Gastrocnemius medialis (tissue), 4 donors: Measurements from ENCODE around the gene HOXA3. TPM values are rescaled to one million over a fixed set of nuclear protein-coding genes. Genes with fewer than 3 reads are reported as not detected.

Experiments
- ATAC-seq, 2 donors: fragments of 150-250 bp; one replicate each; pipeline ENCODE4 v1.9.1; 2016
- DNase-seq, 2 donors: peaks; one replicate each; pipeline ENCODE4 v3.0.0-alpha.2; 2019
- H3K27ac ChIP-seq, 4 donors: fragments of 200-600 bp; sonication (generic); 1 replicate in 1 of 4; 2 replicates in 3 of 4; pipeline ENCODE4 v1.5.1; 2016 to 2018; ENCODE audit warnings: mild to moderate bottlenecking in 2 of 4, moderate library complexity in 1 of 4
- H3K27me3 ChIP-seq, 3 donors: fragments of 200-600 bp; sonication (generic) in 2 of 3; 1 replicate in 1 of 3; 2 replicates in 2 of 3; pipeline versions ENCODE4 v1.5.1 to v1.6.0; 2016 to 2019; ENCODE audit warnings: mild to moderate bottlenecking in 1 of 3, moderate library complexity in 1 of 3
- H3K36me3 ChIP-seq, 2 donors: fragments of 200-600 bp; sonication (generic) in 1 of 2; one replicate each; pipeline ENCODE4 v1.5.1; 2017 to 2018
- H3K4me1 ChIP-seq, 2 donors: fragments of 200-600 bp; sonication (generic) in 1 of 2; one replicate each; pipeline ENCODE4 v1.5.1; 2016 to 2017; ENCODE audit warnings: mild to moderate bottlenecking in 2 of 2
- H3K4me3 ChIP-seq, 4 donors: fragments of 200-600 bp; sonication (generic) in 3 of 4; 1 replicate in 1 of 4; 2 replicates in 3 of 4; pipeline ENCODE4 v1.5.1; 2016 to 2019; ENCODE audit warnings: mild to moderate bottlenecking in 2 of 4
- H3K9me3 ChIP-seq, 3 donors: fragments of 200-600 bp; sonication (generic) in 2 of 3; 1 replicate in 1 of 3; 2 replicates in 2 of 3; pipeline ENCODE4 v1.5.1; 2016 to 2019
- POLR2A ChIP-seq, 2 donors: fragments of 450-650 bp; IDR thresholded peaks; one replicate each; pipeline ENCODE4 v1.6.1; 2017; ENCODE audit warnings: antibody characterized with exemption in 2 of 2, mild to moderate bottlenecking in 2 of 2, moderate library complexity in 2 of 2
- in situ Hi-C, 4 donors: fragments of 200-750 bp; cut with MboI; loops; one replicate each; pipeline versions ENCODE4 v1.15.0 to v1.8.0; 2017; ENCODE audit warnings: low sequenced_read_pairs in 4 of 4
- intact Hi-C: fragments of 100-400 bp; cut with DNase I; formaldehyde crosslinking; loops from one replicate; pipeline ENCODE4 v1.15.1; 2023; ENCODE audit warnings: low total_unique reads
- total RNA-seq, 4 donors: library from RNA; depleted of rRNA; stranded (reverse); fragments of >200 nt; gene quantifications; one replicate each; pipeline versions ENCODE4 v1.1.0 to v1.2.3, GENCODE V29; 2016
- TF ChIP-seq, protein P1 (sequence below), 5 experiments: fragments of 450-650 bp in 3 of 5; fragments of 200-600 bp in 2 of 5; sonication (generic) in 2 of 5; IDR thresholded peaks in 4 of 5; conservative IDR thresholded peaks in 1 of 5; 1 replicate in 4 of 5; 2 replicates in 1 of 5; pipeline ENCODE4 v1.5.1; 2016 to 2019; ENCODE audit warnings: antibody characterized with exemption in 5 of 5, mild to moderate bottlenecking in 3 of 5, moderate library complexity in 3 of 5

The HOXA3 gene
- total RNA-seq, 4 donors from 2014 or later, result 0.53 to 6.2 (median 3.0) TPM

DNA sequence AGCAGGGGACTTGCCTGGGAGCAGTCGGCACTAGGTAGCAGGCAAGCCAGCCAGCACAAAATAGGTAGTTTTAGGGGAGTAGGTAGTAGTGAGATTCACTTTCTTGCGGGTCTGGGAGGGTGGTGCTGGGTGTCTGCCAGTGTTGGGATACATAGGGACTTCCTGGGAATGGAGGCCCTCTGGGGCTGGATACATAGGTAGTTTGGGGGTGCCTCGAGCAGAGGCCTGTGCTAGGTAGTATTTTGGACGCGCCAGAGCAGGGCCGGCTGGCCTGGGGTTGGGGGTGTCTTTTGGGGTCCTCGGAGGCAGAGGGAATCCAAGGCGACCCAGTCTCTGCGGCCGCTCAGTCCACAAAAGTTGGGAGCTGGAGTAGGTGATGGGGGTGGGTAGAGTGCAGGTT, 2.0 kb upstream of the HOXA3 start:
- intact Hi-C loops, result no loop called here

DNA sequence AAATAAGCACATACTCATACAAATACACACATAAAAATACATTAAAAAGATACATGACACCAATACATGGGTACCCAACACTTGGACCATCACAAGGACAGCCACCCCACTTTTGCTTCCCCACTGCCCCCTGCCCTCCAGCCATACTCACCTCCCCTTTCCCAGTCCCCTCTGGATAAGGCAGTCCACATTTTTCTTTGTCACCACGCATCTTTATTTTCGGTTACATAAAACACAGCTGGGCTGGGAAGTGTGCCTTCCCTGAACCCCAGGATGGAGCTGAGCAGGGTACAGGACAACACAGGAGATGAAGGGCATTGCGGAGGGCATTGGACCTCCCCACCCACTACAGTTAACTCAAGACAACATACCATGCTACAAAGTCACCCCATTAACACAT, 1.1 kb upstream of the HOXA3 start:
- H3K4me1 ChIP-seq, result peaks cover 41 to 48% of the 10 kb centered on the region in 2 donors
- in situ Hi-C loops (loop anchor here in 2 of 4 donors (10.0 to 25.0 kb wide), 3 partner anchors 779 to 941 kb away; partner anchors contain the start of genes CBX3 (in 1 of the 2) and HNRNPA2B1 (in 1 of the 2)), intact Hi-C loops (no loop called here)
- no peaks in the 10 kb centered on the region for H3K27me3 ChIP-seq
- H3K9me3 ChIP-seq, result no peaks in the 10 kb centered on the region
- TF ChIP-seq POLR2A (IDR thresholded peaks at IDR 0.05), result no peak
- TF ChIP-seq, protein P1, sequence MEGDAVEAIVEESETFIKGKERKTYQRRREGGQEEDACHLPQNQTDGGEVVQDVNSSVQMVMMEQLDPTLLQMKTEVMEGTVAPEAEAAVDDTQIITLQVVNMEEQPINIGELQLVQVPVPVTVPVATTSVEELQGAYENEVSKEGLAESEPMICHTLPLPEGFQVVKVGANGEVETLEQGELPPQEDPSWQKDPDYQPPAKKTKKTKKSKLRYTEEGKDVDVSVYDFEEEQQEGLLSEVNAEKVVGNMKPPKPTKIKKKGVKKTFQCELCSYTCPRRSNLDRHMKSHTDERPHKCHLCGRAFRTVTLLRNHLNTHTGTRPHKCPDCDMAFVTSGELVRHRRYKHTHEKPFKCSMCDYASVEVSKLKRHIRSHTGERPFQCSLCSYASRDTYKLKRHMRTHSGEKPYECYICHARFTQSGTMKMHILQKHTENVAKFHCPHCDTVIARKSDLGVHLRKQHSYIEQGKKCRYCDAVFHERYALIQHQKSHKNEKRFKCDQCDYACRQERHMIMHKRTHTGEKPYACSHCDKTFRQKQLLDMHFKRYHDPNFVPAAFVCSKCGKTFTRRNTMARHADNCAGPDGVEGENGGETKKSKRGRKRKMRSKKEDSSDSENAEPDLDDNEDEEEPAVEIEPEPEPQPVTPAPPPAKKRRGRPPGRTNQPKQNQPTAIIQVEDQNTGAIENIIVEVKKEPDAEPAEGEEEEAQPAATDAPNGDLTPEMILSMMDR (IDR thresholded peaks at IDR 0.05 in 4 of 5, conservative IDR thresholded peaks at IDR 0.05 in 1 of 5), result no peak
- no peak for DNase-seq
- H3K36me3 ChIP-seq, result no peaks in the 10 kb centered on the region
- peak overlapping the region in 2 of 4 donors; percentile 90 to 95 for H3K27ac ChIP-seq
- no peak overlapping the region for H3K4me3 ChIP-seq
- ATAC-seq, result no peak

More for the DNA sequence above, 2.0 kb upstream of the HOXA3 start:
- TF ChIP-seq POLR2A (IDR thresholded peaks at IDR 0.05), result no peak
- TF ChIP-seq, protein P1 (IDR thresholded peaks at IDR 0.05 in 4 of 5, conservative IDR thresholded peaks at IDR 0.05 in 1 of 5), result no peak
- H3K36me3 ChIP-seq, result no peaks in the 10 kb centered on the region
- in situ Hi-C loops, result loop anchor here in 2 of 4 donors (10.0 to 25.0 kb wide), 3 partner anchors 780 to 942 kb away; partner anchors contain the start of genes CBX3 (in 1 of the 2) and HNRNPA2B1 (in 1 of the 2)
- no peaks in the 10 kb centered on the region for H3K9me3 ChIP-seq
- ATAC-seq (no peak), DNase-seq (no peak)
- H3K4me1 ChIP-seq, result peaks cover 33 to 39% of the 10 kb centered on the region in 2 donors
- no peaks in the 10 kb centered on the region for H3K27me3 ChIP-seq
- H3K27ac ChIP-seq, result peak overlapping the region in 1 of 4 donors; percentile 94
- H3K4me3 ChIP-seq, result no peak overlapping the region

DNA sequence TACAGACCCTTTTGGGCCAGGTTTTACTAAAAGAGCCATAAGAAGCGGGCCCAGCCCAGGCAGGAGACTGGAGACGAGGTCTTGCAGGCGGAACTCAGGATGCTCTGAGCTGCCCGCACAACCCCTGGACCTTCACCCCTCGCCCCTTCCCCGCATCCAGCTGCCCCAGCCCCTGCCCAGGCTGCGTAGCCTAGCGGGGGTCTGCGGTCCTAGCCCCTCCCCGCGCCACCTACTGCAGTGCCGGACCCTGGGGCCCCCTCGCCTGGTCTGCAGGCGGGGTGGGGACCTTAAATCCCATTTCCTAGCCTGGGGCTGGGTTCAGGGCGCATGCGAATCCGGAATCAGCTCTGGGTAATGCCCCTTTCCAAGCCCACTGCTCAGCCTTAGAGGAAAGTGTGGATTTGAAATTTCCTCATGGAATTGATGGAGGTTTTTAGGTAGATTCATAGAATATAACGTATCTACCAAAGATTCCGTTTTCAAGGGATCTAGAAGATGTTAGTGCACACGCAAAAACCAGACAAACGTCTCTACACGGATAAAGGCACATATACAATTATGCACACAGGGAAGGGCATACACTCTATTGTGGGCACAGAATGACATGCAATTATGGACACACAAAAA, 546 bp upstream of the HOXA3 start:
- TF ChIP-seq, protein P1 (IDR thresholded peaks at IDR 0.05 in 4 of 5, conservative IDR thresholded peaks at IDR 0.05 in 1 of 5), result no peak
- no peak for TF ChIP-seq POLR2A (IDR thresholded peaks at IDR 0.05)
- H3K27ac ChIP-seq, result peak overlapping the region; percentile 90 to 96 (median 94)
- intact Hi-C loops (no loop called here), in situ Hi-C loops (loop anchor here in 2 of 4 donors (10.0 to 25.0 kb wide), 3 partner anchors 778 to 941 kb away; partner anchors contain the start of genes CBX3 (in 1 of the 2) and HNRNPA2B1 (in 1 of the 2))
- H3K4me1 ChIP-seq, result peaks cover 44 to 54% of the 10 kb centered on the region in 2 donors
- H3K36me3 ChIP-seq, result no peaks in the 10 kb centered on the region
- ATAC-seq (no peak), DNase-seq (no peak)
- H3K4me3 ChIP-seq, result peak overlapping the region; percentile 64 to 75 (median 70)
- H3K9me3 ChIP-seq, result no peaks in the 10 kb centered on the region
- no peaks in the 10 kb centered on the region for H3K27me3 ChIP-seq

DNA sequence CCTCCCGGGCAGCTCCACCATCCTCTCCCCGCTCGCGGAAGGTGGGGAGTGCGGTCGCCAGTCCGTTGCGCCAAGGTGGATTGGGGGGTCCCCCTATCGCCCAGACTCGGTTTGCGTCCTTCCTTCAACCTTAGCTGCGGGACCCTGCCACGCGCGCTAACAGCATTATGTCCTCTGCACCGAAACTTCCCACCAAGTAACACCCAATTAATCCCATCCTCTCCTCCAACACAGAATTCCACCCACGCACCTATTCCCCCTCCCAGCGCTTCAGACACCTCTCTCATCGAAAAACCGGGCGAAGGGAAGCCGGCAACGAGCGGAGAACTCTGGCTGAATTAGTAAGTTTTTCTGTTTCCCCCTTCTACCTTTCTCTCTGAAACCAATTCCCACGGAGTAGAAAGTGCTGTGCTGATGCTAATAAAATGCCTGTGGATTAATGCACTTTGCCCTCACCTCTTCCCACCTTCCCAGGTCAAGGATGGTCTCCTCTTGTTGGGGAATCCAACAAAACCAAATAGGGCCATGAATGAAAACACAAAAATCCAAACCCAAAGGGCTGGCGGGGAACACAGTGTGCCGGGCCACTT, 947 bp downstream of the HOXA3 start:
- ATAC-seq (no peak), DNase-seq (no peak)
- Histone ChIP-seq H3K4me1 (peaks cover 54 to 69% of the 10 kb centered on the region in 2 donors), H3K4me3 (peak overlapping the region; percentile 64 to 75 (median 70)), H3K36me3 (no peaks in the 10 kb centered on the region), H3K27me3 (no peaks in the 10 kb centered on the region), H3K9me3 (no peaks in the 10 kb centered on the region), H3K27ac (peak overlapping the region; percentile 90 to 96 (median 94))
- in situ Hi-C loops, result loop anchor here in 2 of 4 donors (10.0 to 25.0 kb wide), 3 partner anchors 777 to 939 kb away; partner anchors contain the start of genes CBX3 (in 1 of the 2) and HNRNPA2B1 (in 1 of the 2)
- no peak for TF ChIP-seq POLR2A (IDR thresholded peaks at IDR 0.05)
- TF ChIP-seq, protein P1 (IDR thresholded peaks at IDR 0.05 in 4 of 5, conservative IDR thresholded peaks at IDR 0.05 in 1 of 5), result no peak
- intact Hi-C loops, result loop anchor here (1.0 kb wide), 1 partner anchor 14 kb away; the partner anchor contains the start of gene HOXA9
